ENCODE results near the gene BLTP3B. TPM values are rescaled to one million over a fixed set of nuclear protein-coding genes. Genes with fewer than 3 reads are reported as not detected.
"Not testable (repeated sequence)": the region's sequence is repeated elsewhere in the genome, so short reads cannot be mapped to it uniquely, and the experiment has no call there.

BLTP3B gene
- total RNA-seq, 2 donors from 2014 or later = 4.0 to 8.6 TPM

GRCh38 chr12:100187068-100187467, 44.4 kb upstream of the BLTP3B start:
- ATAC-seq (no peak), DNase-seq (no peak)
- TF ChIP-seq, protein P1, sequence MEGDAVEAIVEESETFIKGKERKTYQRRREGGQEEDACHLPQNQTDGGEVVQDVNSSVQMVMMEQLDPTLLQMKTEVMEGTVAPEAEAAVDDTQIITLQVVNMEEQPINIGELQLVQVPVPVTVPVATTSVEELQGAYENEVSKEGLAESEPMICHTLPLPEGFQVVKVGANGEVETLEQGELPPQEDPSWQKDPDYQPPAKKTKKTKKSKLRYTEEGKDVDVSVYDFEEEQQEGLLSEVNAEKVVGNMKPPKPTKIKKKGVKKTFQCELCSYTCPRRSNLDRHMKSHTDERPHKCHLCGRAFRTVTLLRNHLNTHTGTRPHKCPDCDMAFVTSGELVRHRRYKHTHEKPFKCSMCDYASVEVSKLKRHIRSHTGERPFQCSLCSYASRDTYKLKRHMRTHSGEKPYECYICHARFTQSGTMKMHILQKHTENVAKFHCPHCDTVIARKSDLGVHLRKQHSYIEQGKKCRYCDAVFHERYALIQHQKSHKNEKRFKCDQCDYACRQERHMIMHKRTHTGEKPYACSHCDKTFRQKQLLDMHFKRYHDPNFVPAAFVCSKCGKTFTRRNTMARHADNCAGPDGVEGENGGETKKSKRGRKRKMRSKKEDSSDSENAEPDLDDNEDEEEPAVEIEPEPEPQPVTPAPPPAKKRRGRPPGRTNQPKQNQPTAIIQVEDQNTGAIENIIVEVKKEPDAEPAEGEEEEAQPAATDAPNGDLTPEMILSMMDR (IDR thresholded peaks at IDR 0.05) = no peak
- TF ChIP-seq POLR2A (IDR thresholded peaks at IDR 0.05) = no peak
- Histone ChIP-seq H3K9me3 (no peaks in the 10 kb centered on the region), H3K4me3 (no peak overlapping the region), H3K27me3 (no peaks in the 10 kb centered on the region), H3K36me3 (replicated peaks in 1 of 2; ENCODE audit: insufficient read depth in 1 of 2, low read depth in 2 of 2) (no peaks in the 10 kb centered on the region), H3K27ac (no peak overlapping the region), H3K4me1 (no peaks in the 10 kb centered on the region)
- intact Hi-C loops (cut with DNase I) = no loop called here
- 80 to 82% methylated on average over 5 of the region's 5 CpGs for whole genome bisulfite sequencing, 2 donors

DNA sequence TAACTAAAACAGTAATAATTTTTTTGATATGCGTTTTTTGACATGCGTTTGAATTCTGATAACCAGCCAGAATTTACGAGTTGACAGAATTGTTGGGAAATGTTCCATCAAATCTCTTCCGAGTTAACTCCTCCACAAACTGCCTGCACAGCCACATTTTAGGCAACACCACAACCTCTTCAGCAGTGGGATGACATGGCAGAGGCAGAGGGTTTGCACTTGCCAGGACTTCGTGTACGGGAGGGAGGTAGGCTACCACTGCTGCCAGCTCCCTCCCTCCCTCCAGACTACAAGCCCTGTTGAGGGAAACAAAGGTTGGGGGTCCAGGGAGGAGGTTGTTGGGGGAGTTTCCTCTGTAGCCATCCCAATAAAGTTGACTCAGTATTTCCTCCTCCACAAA, 43.4 kb upstream of the BLTP3B start:
- no peak overlapping the region for H3K27ac ChIP-seq
- TF ChIP-seq POLR2A (IDR thresholded peaks at IDR 0.05) = no peak
- TF ChIP-seq, protein P1 (IDR thresholded peaks at IDR 0.05) = no peak
- 59 to 67% methylated on average over 6 of the region's 6 CpGs for WGBS, 2 donors
- no peaks in the 10 kb centered on the region for H3K27me3 ChIP-seq
- H3K36me3 ChIP-seq (replicated peaks in 1 of 2; ENCODE audit: insufficient read depth in 1 of 2, low read depth in 2 of 2) = no peaks in the 10 kb centered on the region
- ATAC-seq = no peak
- H3K4me1 ChIP-seq = no peaks in the 10 kb centered on the region
- H3K9me3 ChIP-seq = no peaks in the 10 kb centered on the region
- H3K4me3 ChIP-seq = no peak overlapping the region
- no peak for DNase-seq
- intact Hi-C loops (cut with DNase I) = no loop called here

DNA sequence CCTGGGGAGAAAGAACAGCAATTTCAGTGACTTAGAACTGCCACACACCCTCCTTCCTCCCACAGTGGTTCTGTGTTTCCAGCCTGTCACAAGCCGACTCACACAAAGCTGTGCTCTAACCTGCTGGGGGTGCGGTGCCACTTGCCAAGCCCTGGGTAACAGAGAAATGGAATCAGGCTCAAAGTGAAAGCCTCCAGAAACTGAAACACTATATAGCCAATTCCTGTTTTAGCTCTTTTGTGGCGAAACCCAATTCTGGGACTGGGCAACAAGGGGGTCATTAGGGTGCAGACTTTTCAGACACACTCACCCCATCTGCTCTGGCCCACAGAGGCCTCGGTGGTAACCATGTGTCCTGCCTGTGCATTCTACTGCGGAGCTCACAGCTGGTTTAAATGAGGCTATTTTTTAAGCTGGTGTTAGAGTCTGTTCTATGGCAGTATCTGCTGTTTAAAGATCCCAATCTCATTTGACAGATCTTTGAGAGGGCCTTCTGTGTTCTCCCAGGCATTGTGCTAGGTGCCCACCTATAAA, 42.8 kb upstream of the BLTP3B start:
- ATAC-seq = no peak
- no peak for DNase-seq
- Histone ChIP-seq H3K27me3 (no peaks in the 10 kb centered on the region), H3K9me3 (no peaks in the 10 kb centered on the region), H3K27ac (no peak overlapping the region), H3K36me3 (replicated peaks in 1 of 2; ENCODE audit: insufficient read depth in 1 of 2, low read depth in 2 of 2) (no peaks in the 10 kb centered on the region), H3K4me1 (no peaks in the 10 kb centered on the region), H3K4me3 (no peak overlapping the region)
- intact Hi-C loops (cut with DNase I) = no loop called here
- TF ChIP-seq, protein P1 (IDR thresholded peaks at IDR 0.05) = no peak
- TF ChIP-seq POLR2A (IDR thresholded peaks at IDR 0.05) = no peak
- WGBS, 2 donors = 81 to 94% methylated on average over 5 of the region's 5 CpGs

DNA sequence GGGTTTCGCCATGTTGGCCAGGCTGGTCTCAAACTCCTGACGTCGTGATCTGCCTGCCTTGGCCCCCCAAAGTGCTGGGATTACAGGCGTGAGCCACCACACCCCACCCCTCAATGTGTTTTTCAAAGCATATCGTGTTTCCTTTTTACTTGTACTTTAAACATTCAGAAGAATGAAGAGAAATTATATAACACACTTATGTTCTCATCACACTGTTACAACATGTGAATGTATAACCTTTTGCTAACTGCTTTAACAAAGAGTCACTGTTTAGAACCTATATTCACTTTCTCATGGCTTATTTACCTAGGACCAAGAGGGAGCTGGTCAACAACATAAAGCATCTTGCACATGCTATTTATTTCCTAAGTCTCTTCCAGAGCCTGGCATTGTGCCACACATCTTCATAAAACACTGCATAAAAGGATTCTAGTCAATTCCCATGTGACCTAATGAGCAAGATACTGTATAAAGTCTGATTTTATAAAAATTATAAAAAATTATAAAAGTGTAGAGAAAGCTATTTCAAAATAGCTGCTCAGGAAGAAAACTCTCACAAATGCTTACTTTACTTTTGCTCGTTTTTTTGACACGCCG, 42.0 kb upstream of the BLTP3B start:
- intact Hi-C loops (cut with DNase I) = no loop called here
- Histone ChIP-seq H3K4me1 (no peaks in the 10 kb centered on the region), H3K27ac (no peak overlapping the region), H3K36me3 (replicated peaks in 1 of 2; ENCODE audit: insufficient read depth in 1 of 2, low read depth in 2 of 2) (no peaks in the 10 kb centered on the region), H3K4me3 (no peak overlapping the region), H3K27me3 (no peaks in the 10 kb centered on the region), H3K9me3 (no peaks in the 10 kb centered on the region)
- WGBS, 2 donors = 95 to 96% methylated on average over 8 of the region's 8 CpGs
- no peak for TF ChIP-seq POLR2A (IDR thresholded peaks at IDR 0.05)
- TF ChIP-seq, protein P1 (IDR thresholded peaks at IDR 0.05) = no peak
- ATAC-seq = no peak
- no peak for DNase-seq

GRCh38 chr12:100179252-100179651, 36.6 kb upstream of the BLTP3B start:
- Histone ChIP-seq H3K27ac (no peak overlapping the region), H3K36me3 (replicated peaks in 1 of 2; ENCODE audit: insufficient read depth in 1 of 2, low read depth in 2 of 2) (peaks cover 0 to 2% of the 10 kb centered on the region in 2 donors), H3K4me1 (no peaks in the 10 kb centered on the region), H3K4me3 (no peak overlapping the region), H3K9me3 (no peaks in the 10 kb centered on the region), H3K27me3 (no peaks in the 10 kb centered on the region)
- ATAC-seq = no peak
- intact Hi-C loops (cut with DNase I) = no loop called here
- 77 to 86% methylated on average over 2 of the region's 2 CpGs for WGBS, 2 donors
- DNase-seq = no peak
- TF ChIP-seq, protein P1 (IDR thresholded peaks at IDR 0.05) = no peak
- TF ChIP-seq POLR2A (IDR thresholded peaks at IDR 0.05) = no peak

DNA sequence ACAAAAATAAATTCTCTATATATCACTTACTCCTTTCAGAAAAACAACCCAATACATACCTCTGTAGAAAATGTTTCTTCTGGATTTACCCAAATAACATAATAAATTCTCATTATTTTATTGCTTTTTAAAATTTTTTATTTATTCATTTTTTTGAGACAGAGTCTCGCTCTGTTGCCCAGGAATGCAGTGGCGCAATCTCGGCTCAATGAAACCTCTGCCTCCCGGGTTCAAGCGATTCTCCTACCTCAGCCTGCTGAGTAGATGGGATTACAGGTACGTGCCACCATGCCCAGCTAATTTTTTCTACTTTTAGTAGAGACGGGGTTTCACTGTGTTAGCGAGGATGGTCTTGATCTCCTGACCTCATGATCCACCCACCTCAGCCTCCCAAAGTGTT, 33.8 kb upstream of the BLTP3B start:
- intact Hi-C loops (cut with DNase I); DNase-seq; H3K4me3 ChIP-seq; H3K4me1 ChIP-seq; H3K36me3 ChIP-seq (replicated peaks in 1 of 2; ENCODE audit: insufficient read depth in 1 of 2, low read depth in 2 of 2); H3K27ac ChIP-seq; ATAC-seq; H3K27me3 ChIP-seq; H3K9me3 ChIP-seq: not testable (repeated sequence)
- WGBS, 2 donors = 92 to 98% methylated on average over 8 of the region's 8 CpGs

Data from body of pancreas (tissue), 4 donors.